Endometrium (tissue), 2 donors: Measurements from ENCODE around the gene KRT6B.
"Not testable (repeated sequence)": the region's sequence is repeated elsewhere in the genome, so short reads cannot be mapped to it uniquely, and the experiment has no call there.

Experiments used
- FAIRE-seq: peaks from 2 replicates; lab custom pipeline; 2012; peaks lifted over from hg19 to GRCh38; lab: Jason Lieb, UNC
- donor health status: control.
- donor health status: control.

Gene KRT6B

DNA sequence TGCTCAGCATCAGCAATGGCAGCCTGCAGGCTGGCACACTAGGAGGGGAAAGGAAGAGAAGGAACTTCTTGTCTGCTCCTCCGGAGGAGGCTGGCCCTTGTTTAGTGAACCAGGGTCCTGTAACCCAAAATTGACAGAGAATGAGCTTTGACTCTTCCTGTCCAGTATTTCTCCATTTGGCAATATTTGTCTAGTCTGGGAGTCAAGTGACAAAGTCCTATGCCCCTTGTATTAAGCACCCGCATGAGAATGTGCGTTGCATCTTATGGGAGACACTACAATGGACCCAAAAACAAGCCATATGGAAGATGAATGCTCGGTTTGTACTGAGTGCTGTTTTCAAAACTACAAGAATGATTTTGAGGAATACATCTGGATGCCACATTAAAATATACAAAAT, 17.9 kb upstream of the KRT6B start:
- no peak for FAIRE-seq

GRCh38 chr12:52464897-52465296, 13.0 kb upstream of the KRT6B start:
- FAIRE-seq: no peak

GRCh38 chr12:52461693-52462092, 9.7 kb upstream of the KRT6B start:
- no peak for FAIRE-seq

GRCh38 chr12:52458861-52459260, 6.9 kb upstream of the KRT6B start:
- no peak for FAIRE-seq

DNA sequence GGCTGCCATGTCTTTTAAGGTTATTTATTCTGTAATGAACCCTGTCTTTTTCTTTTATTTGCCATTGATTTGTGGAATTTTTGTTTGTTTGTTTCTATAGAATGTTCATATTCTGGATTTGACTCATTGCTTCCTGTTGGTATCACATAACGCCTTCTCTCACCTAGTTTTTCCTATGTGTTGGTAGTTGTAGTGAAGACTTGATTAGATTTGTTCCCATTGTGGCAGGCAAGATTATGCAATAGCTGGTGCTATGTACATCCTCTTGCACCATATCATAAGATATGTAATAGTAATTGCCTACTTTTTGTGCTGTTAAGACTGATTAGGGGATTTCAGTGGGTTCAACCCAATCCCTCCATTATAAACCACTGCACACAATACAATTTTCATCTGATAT, 3.9 kb upstream of the KRT6B start:
- FAIRE-seq: no peak

GRCh38 chr12:52454411-52455201, 2.7 kb upstream of the KRT6B start:
- no peak for FAIRE-seq

DNA sequence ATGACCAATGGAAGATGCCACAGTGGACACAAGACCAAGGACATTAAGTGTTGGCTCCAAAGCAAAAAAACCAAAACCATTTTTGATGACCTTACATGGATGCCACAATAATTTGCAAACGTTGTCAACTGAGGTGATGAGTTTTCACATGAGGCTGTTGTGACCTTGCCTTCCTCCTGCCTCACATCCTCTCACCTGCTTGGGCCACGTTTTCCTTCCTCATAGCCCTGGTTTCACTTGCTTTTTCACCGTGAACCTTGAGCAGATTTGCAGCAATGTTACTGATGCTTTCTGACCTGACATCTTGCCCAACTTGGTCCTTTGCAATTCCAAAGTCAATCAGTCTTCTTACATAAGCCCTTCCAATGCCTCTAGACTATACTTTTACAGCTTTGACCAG, 3.7 kb downstream of the KRT6B start:
- FAIRE-seq: no peak

GRCh38 chr12:52447196-52447595, 4.8 kb downstream of the KRT6B start:
- not testable (repeated sequence) for FAIRE-seq

- no peak for FAIRE-seq
These were observed 5.4 kb downstream of the KRT6B start for GRCh38 chr12:52446367-52447045.

GRCh38 chr12:52445876-52446275, 6.1 kb downstream of the KRT6B start:
- no peak for FAIRE-seq

DNA sequence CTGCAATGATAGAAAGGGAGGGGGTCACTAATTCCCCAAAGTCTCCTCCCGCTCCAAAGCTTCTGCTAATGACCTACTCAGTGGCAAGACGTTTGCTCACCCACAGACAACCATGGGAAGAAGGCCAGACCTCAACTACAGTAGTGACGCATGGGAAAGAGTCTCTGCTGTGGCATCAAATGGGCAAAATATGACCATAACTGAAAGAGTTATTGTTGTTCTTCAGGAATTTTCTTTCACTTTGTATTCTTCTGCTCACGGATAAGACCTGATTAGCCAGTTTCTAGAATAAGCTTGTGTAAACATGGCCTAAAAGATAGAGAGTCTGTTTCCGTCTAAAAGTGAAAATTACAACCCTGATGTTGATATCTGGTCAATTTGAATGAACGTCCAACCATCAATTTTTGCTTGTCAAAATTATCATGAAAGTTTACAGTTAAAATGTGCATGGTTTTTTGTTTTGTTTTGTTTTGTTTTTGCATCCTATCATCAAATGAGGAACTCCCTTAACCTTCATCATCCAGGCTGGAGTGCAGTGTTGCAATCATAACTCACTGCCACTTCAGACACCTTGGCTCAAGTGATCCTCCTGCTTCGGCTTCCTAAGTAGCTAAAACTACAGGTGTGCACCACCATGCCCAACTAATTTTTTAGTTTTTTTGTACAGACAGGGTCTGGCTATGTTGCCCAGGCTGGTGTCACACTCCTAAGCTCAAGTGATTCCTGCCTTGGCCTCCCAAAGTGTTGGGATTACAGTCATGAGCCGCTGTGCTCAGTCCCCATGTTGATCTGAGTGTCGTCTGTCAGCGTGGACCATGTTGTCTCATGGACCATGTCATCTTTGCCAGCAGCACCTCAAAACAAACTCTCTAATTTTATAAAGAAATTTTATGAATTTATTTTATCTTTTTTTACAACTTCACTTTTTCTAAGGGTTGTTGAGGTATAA, 7.0 kb downstream of the KRT6B start:
- FAIRE-seq: no peak

- FAIRE-seq: no peak
These were observed 8.0 kb downstream of the KRT6B start for GRCh38 chr12:52443966-52444365.

DNA sequence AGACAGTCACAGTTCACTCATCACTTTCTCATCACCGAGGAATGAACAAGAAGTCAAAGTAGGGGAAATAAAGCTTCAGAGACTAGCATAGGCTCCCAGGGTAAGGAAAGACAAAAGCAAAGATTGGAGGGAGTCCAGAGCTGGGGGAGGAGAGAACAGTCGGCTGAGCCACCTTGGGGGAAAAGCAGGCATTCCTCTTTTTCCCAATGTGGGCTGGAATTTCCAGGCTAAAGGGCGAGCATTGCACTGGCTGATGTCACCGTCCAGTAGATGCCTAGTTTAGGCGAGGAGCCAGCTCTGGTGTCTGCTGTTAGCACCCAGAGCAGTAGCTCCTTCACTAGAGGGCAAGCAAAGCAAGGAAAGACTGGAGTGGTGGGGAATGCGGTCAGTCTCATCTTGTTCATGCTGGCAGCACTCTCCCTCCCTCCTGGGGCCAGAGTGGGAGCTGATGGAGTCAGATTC, 9.3 kb downstream of the KRT6B start:
- FAIRE-seq: no peak

DNA sequence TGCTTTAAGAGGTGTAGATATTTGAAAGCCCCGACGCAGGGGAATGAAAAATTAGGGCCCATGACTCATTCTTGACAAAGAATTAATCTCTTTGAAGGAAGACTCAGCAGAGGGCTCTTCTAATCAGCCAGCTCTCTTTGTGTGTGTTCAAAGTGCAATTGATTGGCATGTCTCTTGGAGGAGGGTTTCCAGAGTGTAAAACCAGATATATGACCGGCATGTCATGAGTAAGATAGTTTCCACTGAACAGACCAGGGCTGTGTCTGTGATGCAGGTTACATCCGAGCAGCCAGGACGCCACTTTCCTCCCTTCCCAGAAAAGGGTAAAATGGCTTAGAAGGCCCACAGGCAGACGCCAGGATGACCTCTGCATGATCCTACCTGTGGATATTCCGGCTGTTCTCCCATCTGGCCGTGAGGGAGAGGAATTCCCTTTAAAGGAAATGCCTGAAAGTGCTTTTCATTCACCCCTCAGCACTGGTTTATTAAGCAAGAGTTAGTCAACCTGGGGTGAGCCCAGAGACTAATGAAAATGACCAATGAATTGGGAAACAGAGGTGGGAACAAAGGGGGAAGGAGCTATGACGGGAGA, 10.5 kb downstream of the KRT6B start:
- no peak for FAIRE-seq

GRCh38 chr12:52440821-52441319, 11.1 kb downstream of the KRT6B start:
- FAIRE-seq: no peak

GRCh38 chr12:52439845-52440244, 12.1 kb downstream of the KRT6B start:
- no peak for FAIRE-seq

DNA sequence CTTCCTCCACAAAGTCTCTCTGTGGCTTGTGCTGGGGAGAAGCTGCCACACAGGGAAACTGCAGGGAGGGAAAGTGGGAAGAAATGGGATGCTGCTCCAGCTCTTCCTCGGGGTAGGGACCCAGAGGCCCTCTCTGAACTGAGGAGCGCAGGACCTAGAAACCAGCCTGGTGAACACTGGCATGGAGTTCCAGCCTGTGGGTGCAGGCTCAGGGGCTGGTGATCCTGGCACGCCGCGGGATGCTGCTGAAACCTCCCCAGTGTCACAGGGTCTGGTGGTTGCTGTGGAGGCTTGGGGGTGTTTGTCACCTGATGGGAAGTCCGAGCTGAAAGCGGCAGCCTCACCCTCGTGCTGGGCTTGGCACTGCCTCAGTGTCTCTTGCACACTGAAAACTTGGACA, 12.5 kb downstream of the KRT6B start:
- no peak for FAIRE-seq

DNA sequence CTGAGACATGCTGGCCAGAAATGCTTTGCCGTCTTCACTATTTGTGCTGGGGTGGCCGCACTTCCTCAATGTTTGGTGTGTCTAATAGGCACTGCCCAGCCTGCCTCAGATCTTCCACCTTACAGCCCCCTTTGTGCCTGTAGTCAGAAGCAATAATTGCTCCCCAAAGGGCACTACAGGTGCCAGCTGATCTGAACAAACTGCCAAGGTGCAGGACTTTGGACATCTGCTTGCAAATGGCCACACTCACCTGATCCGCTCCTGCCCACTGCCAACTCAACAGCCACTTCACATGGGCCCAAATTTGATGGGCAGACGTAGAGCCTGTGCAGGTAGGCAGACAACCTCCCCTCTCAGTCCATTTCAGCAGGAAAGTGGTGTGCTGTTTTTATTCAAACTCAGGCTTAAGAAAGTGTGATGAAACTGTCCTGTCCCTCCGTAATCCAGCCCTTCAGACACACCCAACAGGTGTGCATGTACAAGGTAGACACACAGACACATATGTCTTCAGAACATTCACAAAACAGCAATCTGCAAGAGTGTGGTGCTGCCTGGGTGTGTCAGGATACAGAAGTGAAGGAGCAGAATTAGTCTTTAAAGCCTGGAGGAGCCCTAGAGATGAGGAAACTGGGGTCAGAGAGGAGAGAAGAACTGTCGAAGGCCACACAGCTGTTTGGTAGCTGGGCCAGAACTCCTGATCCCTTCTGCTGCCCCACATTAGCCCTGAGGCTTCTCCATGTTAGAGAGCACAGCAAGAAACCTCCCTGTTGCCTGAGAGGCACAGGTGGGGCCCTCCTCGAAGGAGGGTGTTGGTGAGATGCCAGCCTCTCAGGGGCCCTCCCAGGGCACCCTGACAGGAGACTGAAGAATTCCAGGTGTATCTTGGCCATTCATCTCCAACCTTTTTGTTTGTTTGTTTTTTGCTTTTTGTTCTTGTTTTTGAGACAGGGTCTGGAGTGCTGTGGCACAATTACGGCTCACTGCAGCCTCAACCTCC, 13.3 kb downstream of the KRT6B start:
- FAIRE-seq: no peak

DNA sequence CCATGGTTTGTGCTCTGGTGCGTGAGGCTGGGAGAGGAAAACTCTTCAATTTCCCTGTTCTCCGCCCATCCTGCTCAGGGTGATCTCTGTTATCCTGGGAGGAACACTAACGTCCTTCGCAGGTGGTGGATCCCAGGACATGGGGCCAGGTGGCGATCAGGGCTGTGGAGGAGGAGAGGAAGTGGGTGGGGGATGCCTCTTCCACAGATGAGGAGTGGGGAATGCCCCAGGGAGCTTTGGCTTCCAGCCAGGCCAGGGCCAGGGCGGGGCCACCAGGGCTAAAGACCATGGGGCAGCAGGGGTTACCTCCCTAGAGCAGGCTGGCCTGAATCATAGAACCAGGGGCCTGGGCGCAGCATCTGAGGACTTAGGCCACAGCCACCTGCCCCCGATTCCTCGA, 14.4 kb downstream of the KRT6B start:
- no peak for FAIRE-seq

DNA sequence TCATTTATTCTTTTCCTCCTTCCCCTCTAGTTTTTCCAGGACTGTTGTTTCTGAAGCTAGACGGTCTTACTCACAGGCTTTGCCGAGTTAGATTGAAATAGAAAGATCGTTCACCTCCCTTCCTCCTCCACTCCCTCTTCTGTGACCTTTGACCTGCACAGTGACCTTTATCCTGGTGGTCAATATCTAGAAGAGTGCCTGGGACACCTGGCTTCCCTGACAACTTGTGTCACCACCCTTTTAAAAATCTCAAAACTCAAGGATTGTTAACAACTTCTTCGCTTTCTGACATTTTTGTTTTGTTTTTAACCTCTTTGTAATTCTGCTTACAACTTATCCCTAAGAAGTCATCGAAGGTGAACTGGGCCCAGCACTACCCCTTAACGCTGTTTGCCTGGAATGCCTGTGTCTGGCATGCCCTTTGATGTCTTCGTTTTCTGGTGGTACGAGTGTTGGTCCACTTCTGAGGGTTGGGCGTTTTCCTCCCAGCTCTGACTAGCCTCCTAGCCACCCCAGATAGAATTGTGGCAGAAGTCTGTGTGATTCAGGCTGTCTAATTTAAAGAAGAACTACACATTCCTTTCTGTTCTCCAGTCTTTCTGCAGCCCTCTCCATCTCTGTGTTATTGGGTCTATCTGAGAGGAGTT, 15.0 kb downstream of the KRT6B start:
- FAIRE-seq: no peak
